GM23338 (cell line): ENCODE data around the gene EYA2. TPM values are rescaled to one million over a fixed set of nuclear protein-coding genes. Genes with fewer than 3 reads are reported as not detected.

ENCODE experiments used
- ATAC-seq: fragments of 200-7000 bp; cut with Tn5 transposase; 3 replicates; pipeline ENCODE4 v1.9.1; 2020
- DNase-seq: peaks from one replicate; pipeline ENCODE4 v3.0.0-alpha.2; 2015; ENCODE audit warnings: low spot score
- H2AFZ ChIP-seq: fragments of 200-600 bp; sonication (generic); 2 replicates; pipeline ENCODE4 v1.8.0; 2016; ENCODE audit warnings: antibody characterized with exemption, mild to moderate bottlenecking, moderate library complexity
- H3F3A ChIP-seq: fragments of 200-600 bp; sonication (generic); replicated peaks from 2 replicates; pipeline ENCODE4 v1.8.0; 2017; ENCODE audit warnings: antibody characterized with exemption, mixed run types, low read depth
- H3K27ac ChIP-seq: fragments of 200-600 bp; sonication (generic); 2 replicates; pipeline ENCODE4 v1.6.1; 2016; ENCODE audit warnings: low read depth
- H3K27me3 ChIP-seq: fragments of 200-600 bp; sonication (generic); 2 replicates; pipeline ENCODE4 v1.8.0; 2016; ENCODE audit warnings: mild to moderate bottlenecking, mixed run types, moderate library complexity; ENCODE audit not compliant: insufficient read depth
- H3K36me3 ChIP-seq: fragments of 200-600 bp; sonication (generic); 2 replicates; pipeline ENCODE4 v1.8.0; 2016; ENCODE audit warnings: mild to moderate bottlenecking; ENCODE audit not compliant: insufficient read depth
- H3K4me1 ChIP-seq: fragments of 200-600 bp; sonication (generic); 2 replicates; pipeline ENCODE4 v1.8.0; 2016; ENCODE audit warnings: mild to moderate bottlenecking, moderate library complexity; ENCODE audit not compliant: insufficient read depth
- H3K4me2 ChIP-seq: fragments of 200-600 bp; sonication (generic); 2 replicates; pipeline ENCODE4 v1.7.1; 2017; ENCODE audit warnings: mixed run types
- H3K4me3 ChIP-seq: fragments of 200-600 bp; sonication (generic); 2 replicates; pipeline ENCODE4 v1.6.1; 2016; ENCODE audit warnings: mixed run types
- H3K79me2 ChIP-seq: fragments of 200-600 bp; sonication (generic); replicated peaks from 2 replicates; pipeline ENCODE4 v1.8.0; 2017; ENCODE audit warnings: mild to moderate bottlenecking; ENCODE audit not compliant: insufficient read depth
- H3K9me2 ChIP-seq: fragments of 200-600 bp; sonication (generic); 2 replicates; pipeline ENCODE4 v1.8.0; 2017; ENCODE audit not compliant: insufficient read depth
- H4K20me1 ChIP-seq: fragments of 200-600 bp; sonication (generic); replicated peaks from 2 replicates; pipeline ENCODE4 v1.8.0; 2017; ENCODE audit warnings: mild to moderate bottlenecking; ENCODE audit not compliant: insufficient read depth
- H3K27ac Mint-ChIP-seq: 2 replicates; pipeline ENCODE4 v1.8.0; 2020; ENCODE audit warnings: inconsistent platforms, mild to moderate bottlenecking, moderate library complexity, mixed read lengths
- H3K27me3 Mint-ChIP-seq: 3 replicates; pipeline ENCODE4 v1.8.0; 2022; ENCODE audit warnings: low read depth, mild to moderate bottlenecking, moderate library complexity, mixed read lengths, inconsistent platforms; ENCODE audit not compliant: insufficient read depth, poor library complexity
- H3K36me3 Mint-ChIP-seq: 3 replicates; pipeline ENCODE4 v1.8.0; 2021; ENCODE audit warnings: low read depth, mild to moderate bottlenecking, inconsistent platforms, moderate library complexity, mixed read lengths
- H3K4me1 Mint-ChIP-seq: 3 replicates; pipeline ENCODE4 v1.8.0; 2020; ENCODE audit warnings: mild to moderate bottlenecking, inconsistent platforms, mixed read lengths
- H3K4me3 Mint-ChIP-seq: 3 replicates; pipeline ENCODE4 v1.8.0; 2021; ENCODE audit warnings: moderate library complexity, mild to moderate bottlenecking, inconsistent platforms, mixed read lengths
- H3K9me3 Mint-ChIP-seq: 3 replicates; pipeline ENCODE4 v1.8.0; 2020; ENCODE audit warnings: moderate library complexity, mild to moderate bottlenecking, inconsistent platforms, mixed read lengths
- CREB1 ChIP-seq: fragments of 250-450 bp; sonication (Bioruptor Pico); IDR thresholded peaks from 2 replicates; pipeline ENCODE4 v1.5.0; 2020; ENCODE audit warnings: low read depth, mild to moderate bottlenecking, moderate library complexity
- ETS1 ChIP-seq: IDR thresholded peaks from 2 replicates; pipeline ENCODE4 v1.6.1; 2016; ENCODE audit warnings: antibody characterized with exemption
- EZH2 ChIP-seq: fragments of 200-600 bp; sonication (generic); IDR thresholded peaks from one replicate; pipeline ENCODE4 v1.8.0; 2017; ENCODE audit warnings: antibody characterized with exemption, mild to moderate bottlenecking, low read depth; ENCODE audit not compliant: unreplicated experiment
- EZH2phosphoT487 ChIP-seq: fragments of 200-600 bp; sonication (generic); IDR thresholded peaks from one replicate; pipeline ENCODE4 v1.8.1; 2018; ENCODE audit warnings: antibody characterized with exemption; ENCODE audit not compliant: unreplicated experiment
- JUNB ChIP-seq: IDR thresholded peaks from one replicate; pipeline ENCODE4 v1.6.1; 2016; ENCODE audit warnings: antibody characterized with exemption; ENCODE audit not compliant: unreplicated experiment
- NANOG ChIP-seq: IDR thresholded peaks from 2 replicates; pipeline ENCODE4 v1.6.1; 2016; ENCODE audit warnings: antibody characterized with exemption, borderline replicate concordance
- POLR2AphosphoS5 ChIP-seq: IDR thresholded peaks from 2 replicates; pipeline ENCODE4 v1.6.1; 2016; ENCODE audit warnings: antibody characterized with exemption, low read depth
- REST ChIP-seq: IDR thresholded peaks from one replicate; pipeline ENCODE4 v1.6.1; 2018; ENCODE audit warnings: antibody characterized with exemption; ENCODE audit not compliant: unreplicated experiment
- STAT1 ChIP-seq: IDR thresholded peaks from one replicate; pipeline ENCODE4 v1.6.1; 2016; ENCODE audit warnings: antibody characterized with exemption; ENCODE audit not compliant: unreplicated experiment
- ZNF114 ChIP-seq: fragments of 250-450 bp; sonication (Bioruptor Pico); IDR thresholded peaks from 2 replicates; pipeline ENCODE4 v1.5.0; 2020; ENCODE audit warnings: mild to moderate bottlenecking, moderate library complexity
- ZNF331 ChIP-seq: fragments of 250-450 bp; sonication (Bioruptor Pico); IDR thresholded peaks from 2 replicates; pipeline ENCODE4 v1.5.0; 2020; ENCODE audit warnings: low read depth, mild to moderate bottlenecking, moderate library complexity
- polyA plus RNA-seq: library from polyadenylated mRNA; unstranded; fragments of >200 nt; fragmentation: Nextera tagmentation; extraction: Ambion mirVana; gene quantifications from 2 replicates; pipeline ENCODE4 v1.2.1, GENCODE V29; 2016
- total RNA-seq: library from RNA; depleted of rRNA; stranded (reverse); fragments of >200 nt; shearing (Covaris generic); gene quantifications from 2 replicates; pipeline ENCODE4 v1.2.3, GENCODE V29; 2014
- TF ChIP-seq, protein P1 (sequence below): fragments of 250-450 bp; sonication (Bioruptor Pico); IDR thresholded peaks from 2 replicates; pipeline ENCODE4 v1.5.0; 2020; ENCODE audit warnings: mild to moderate bottlenecking, moderate library complexity
- TF ChIP-seq, protein P2 (sequence below), 2 experiments: fragments of 200-600 bp in 1 of 2; sonication (generic) in 1 of 2; conservative IDR thresholded peaks; 2 replicates each; pipeline versions ENCODE4 v1.5.1 to v1.6.1; 2016 to 2017; ENCODE audit warnings: antibody characterized with exemption in 2 of 2, low read depth in 2 of 2, mild to moderate bottlenecking in 2 of 2, moderate library complexity in 1 of 2

The EYA2 gene
- total and polyA plus RNA-seq, 2 experiments from 2014 or later = 0.50 to 0.56 TPM

GRCh38 chr20:47071646-47072185, 177.1 kb downstream of the EYA2 start:
- Histone ChIP-seq H3K36me3 (no peaks in the 10 kb centered on the region; the same call in 1 of the 2 replicates), H3K9me2 (no peaks in the 10 kb centered on the region), H3K27ac (no peak overlapping the region), H3K4me2 (no peak overlapping the region), H3K4me3 (no peak overlapping the region), H4K20me1 (no peaks in the 10 kb centered on the region), H3K27me3 (no peaks in the 10 kb centered on the region), H3K79me2 (no peaks in the 10 kb centered on the region), H2AFZ (no peak overlapping the region), H3F3A (no peaks in the 10 kb centered on the region), H3K4me1 (no peaks in the 10 kb centered on the region)
- Mint-ChIP-seq H3K27me3 (peaks cover 4% of the 10 kb centered on the region), H3K27ac (no peak overlapping the region), H3K4me1 (no peaks in the 10 kb centered on the region), H3K36me3 (peaks cover 10% of the 10 kb centered on the region; the same call in 2 of the 3 replicates), H3K9me3 (peaks cover 40% of the 10 kb centered on the region), H3K4me3 (no peak overlapping the region)
- TF ChIP-seq EZH2 (no peak), ETS1 (no peak), CREB1 (CRISPR knock-in tag) (no peak), JUNB (no peak), ZNF114 (CRISPR knock-in tag) (no peak), STAT1 (no peak), NANOG (no peak), EZH2phosphoT487 (no peak), REST (no peak), POLR2AphosphoS5 (no peak), ZNF331 (CRISPR knock-in tag) (no peak)
- TF ChIP-seq, protein P1, sequence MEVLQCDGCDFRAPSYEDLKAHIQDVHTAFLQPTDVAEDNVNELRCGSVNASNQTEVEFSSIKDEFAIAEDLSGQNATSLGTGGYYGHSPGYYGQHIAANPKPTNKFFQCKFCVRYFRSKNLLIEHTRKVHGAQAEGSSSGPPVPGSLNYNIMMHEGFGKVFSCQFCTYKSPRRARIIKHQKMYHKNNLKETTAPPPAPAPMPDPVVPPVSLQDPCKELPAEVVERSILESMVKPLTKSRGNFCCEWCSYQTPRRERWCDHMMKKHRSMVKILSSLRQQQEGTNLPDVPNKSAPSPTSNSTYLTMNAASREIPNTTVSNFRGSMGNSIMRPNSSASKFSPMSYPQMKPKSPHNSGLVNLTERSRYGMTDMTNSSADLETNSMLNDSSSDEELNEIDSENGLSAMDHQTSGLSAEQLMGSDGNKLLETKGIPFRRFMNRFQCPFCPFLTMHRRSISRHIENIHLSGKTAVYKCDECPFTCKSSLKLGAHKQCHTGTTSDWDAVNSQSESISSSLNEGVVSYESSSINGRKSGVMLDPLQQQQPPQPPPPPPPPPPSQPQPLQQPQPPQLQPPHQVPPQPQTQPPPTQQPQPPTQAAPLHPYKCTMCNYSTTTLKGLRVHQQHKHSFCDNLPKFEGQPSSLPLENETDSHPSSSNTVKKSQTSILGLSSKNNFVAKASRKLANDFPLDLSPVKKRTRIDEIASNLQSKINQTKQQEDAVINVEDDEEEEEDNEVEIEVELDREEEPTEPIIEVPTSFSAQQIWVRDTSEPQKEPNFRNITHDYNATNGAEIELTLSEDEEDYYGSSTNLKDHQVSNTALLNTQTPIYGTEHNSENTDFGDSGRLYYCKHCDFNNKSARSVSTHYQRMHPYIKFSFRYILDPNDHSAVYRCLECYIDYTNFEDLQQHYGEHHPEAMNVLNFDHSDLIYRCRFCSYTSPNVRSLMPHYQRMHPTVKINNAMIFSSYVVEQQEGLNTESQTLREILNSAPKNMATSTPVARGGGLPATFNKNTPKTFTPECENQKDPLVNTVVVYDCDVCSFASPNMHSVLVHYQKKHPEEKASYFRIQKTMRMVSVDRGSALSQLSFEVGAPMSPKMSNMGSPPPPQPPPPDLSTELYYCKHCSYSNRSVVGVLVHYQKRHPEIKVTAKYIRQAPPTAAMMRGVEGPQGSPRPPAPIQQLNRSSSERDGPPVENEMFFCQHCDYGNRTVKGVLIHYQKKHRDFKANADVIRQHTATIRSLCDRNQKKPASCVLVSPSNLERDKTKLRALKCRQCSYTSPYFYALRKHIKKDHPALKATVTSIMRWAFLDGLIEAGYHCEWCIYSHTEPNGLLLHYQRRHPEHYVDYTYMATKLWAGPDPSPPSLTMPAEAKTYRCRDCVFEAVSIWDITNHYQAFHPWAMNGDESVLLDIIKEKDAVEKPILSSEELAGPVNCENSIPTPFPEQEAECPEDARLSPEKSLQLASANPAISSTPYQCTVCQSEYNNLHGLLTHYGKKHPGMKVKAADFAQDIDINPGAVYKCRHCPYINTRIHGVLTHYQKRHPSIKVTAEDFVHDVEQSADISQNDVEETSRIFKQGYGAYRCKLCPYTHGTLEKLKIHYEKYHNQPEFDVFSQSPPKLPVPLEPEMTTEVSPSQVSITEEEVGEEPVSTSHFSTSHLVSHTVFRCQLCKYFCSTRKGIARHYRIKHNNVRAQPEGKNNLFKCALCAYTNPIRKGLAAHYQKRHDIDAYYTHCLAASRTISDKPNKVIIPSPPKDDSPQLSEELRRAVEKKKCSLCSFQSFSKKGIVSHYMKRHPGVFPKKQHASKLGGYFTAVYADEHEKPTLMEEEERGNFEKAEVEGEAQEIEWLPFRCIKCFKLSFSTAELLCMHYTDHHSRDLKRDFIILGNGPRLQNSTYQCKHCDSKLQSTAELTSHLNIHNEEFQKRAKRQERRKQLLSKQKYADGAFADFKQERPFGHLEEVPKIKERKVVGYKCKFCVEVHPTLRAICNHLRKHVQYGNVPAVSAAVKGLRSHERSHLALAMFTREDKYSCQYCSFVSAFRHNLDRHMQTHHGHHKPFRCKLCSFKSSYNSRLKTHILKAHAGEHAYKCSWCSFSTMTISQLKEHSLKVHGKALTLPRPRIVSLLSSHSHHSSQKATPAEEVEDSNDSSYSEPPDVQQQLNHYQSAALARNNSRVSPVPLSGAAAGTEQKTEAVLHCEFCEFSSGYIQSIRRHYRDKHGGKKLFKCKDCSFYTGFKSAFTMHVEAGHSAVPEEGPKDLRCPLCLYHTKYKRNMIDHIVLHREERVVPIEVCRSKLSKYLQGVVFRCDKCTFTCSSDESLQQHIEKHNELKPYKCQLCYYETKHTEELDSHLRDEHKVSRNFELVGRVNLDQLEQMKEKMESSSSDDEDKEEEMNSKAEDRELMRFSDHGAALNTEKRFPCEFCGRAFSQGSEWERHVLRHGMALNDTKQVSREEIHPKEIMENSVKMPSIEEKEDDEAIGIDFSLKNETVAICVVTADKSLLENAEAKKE (CRISPR knock-in tag) = no peak
- TF ChIP-seq, protein P2, sequence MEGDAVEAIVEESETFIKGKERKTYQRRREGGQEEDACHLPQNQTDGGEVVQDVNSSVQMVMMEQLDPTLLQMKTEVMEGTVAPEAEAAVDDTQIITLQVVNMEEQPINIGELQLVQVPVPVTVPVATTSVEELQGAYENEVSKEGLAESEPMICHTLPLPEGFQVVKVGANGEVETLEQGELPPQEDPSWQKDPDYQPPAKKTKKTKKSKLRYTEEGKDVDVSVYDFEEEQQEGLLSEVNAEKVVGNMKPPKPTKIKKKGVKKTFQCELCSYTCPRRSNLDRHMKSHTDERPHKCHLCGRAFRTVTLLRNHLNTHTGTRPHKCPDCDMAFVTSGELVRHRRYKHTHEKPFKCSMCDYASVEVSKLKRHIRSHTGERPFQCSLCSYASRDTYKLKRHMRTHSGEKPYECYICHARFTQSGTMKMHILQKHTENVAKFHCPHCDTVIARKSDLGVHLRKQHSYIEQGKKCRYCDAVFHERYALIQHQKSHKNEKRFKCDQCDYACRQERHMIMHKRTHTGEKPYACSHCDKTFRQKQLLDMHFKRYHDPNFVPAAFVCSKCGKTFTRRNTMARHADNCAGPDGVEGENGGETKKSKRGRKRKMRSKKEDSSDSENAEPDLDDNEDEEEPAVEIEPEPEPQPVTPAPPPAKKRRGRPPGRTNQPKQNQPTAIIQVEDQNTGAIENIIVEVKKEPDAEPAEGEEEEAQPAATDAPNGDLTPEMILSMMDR (conservative IDR thresholded peaks at IDR 0.05; ENCODE audit: low read depth in 2 of 2) = no peak
- DNase-seq (no peak), ATAC-seq (no peak)
